SK-N-SH (cell line): Measurements from ENCODE around the gene EIF5A2. TPM values are rescaled to one million over a fixed set of nuclear protein-coding genes. Genes with fewer than 3 reads are reported as not detected.

ENCODE experiments used
- CTCF ChIA-PET: fragments of 300-600, 350-600 bp; formaldehyde crosslinking; extraction: SDS; loops from one replicate; lab custom pipeline; 2021; lab: Yijun Ruan, JAX
- POLR2A ChIA-PET: fragments of 350-600 bp; sonication (Branson Sonifier 250); formaldehyde crosslinking; extraction: SDS; loops from one replicate; lab custom pipeline; 2020; ENCODE audit warnings: antibody characterized with exemption, inconsistent platforms; lab: Yijun Ruan, JAX
- DNase-seq: peaks from one replicate; pipeline ENCODE4 v3.0.0; 2012
- H2AFZ ChIP-seq: fragments of 200-600 bp; sonication (generic); 2 replicates; pipeline ENCODE4 v1.8.1; 2016; ENCODE audit warnings: antibody characterized with exemption, mild to moderate bottlenecking, low read depth
- H3F3A ChIP-seq: fragments of 200-600 bp; sonication (generic); replicated peaks from 2 replicates; pipeline ENCODE3; 2016; ENCODE audit warnings: antibody characterized with exemption, mild to moderate bottlenecking; ENCODE audit not compliant: insufficient read depth
- H3K27ac ChIP-seq, 2 experiments: fragments of 200-500 bp in 1 of 2; fragments of 200-600 bp in 1 of 2; sonication (Bioruptor generic) in 1 of 2; sonication (generic), shearing (Covaris generic) in 1 of 2; 2 replicates each; pipeline versions ENCODE4 v1.5.1 to v1.6.1; 2014 to 2016; ENCODE audit warnings: low read depth in 2 of 2, inconsistent platforms in 1 of 2, low read length in 1 of 2, mild to moderate bottlenecking in 1 of 2, mixed read lengths in 1 of 2
- H3K27me3 ChIP-seq: fragments of 200-600 bp; sonication (generic), shearing (Covaris generic); 2 replicates; pipeline ENCODE4 v1.6.1; 2016; ENCODE audit warnings: mixed run types; ENCODE audit not compliant: insufficient read depth
- H3K36me3 ChIP-seq, 2 experiments: fragments of 200-500 bp in 1 of 2; fragments of 200-600 bp in 1 of 2; sonication (Bioruptor generic) in 1 of 2; sonication (generic) in 1 of 2; replicated peaks in 1 of 2; 2 replicates each; pipeline versions ENCODE3 to v1.5.1; 2014 to 2016; ENCODE audit warnings: low read length in 1 of 2, mild to moderate bottlenecking in 1 of 2; ENCODE audit not compliant: insufficient read depth in 2 of 2, control insufficient read depth in 1 of 2
- H3K4me1 ChIP-seq, 2 experiments: fragments of 200-500 bp in 1 of 2; fragments of 200-600 bp in 1 of 2; sonication (Bioruptor generic) in 1 of 2; sonication (generic), shearing (Covaris generic) in 1 of 2; 2 replicates each; pipeline versions ENCODE4 v1.5.1 to v1.6.1; 2014 to 2016; ENCODE audit warnings: low read depth in 1 of 2, low read length in 1 of 2, mixed run types in 1 of 2; ENCODE audit not compliant: insufficient read depth in 2 of 2, control insufficient read depth in 1 of 2
- H3K4me2 ChIP-seq: fragments of 200-600 bp; sonication (generic), shearing (Covaris generic); 2 replicates; pipeline ENCODE4 v1.6.1; 2017; ENCODE audit warnings: mixed run types
- H3K4me3 ChIP-seq, 2 experiments: fragments of 200-500 bp in 1 of 2; fragments of 200-600 bp in 1 of 2; sonication (Bioruptor generic) in 1 of 2; sonication (generic), shearing (Covaris generic) in 1 of 2; 2 replicates each; pipeline versions ENCODE4 v1.5.1 to v1.8.1; 2014 to 2016; ENCODE audit warnings: low read depth in 2 of 2, inconsistent platforms in 1 of 2, low read length in 1 of 2, mild to moderate bottlenecking in 1 of 2, mixed read lengths in 1 of 2, moderate library complexity in 1 of 2
- H3K79me2 ChIP-seq: fragments of 200-600 bp; sonication (generic); 2 replicates; pipeline ENCODE4 v1.8.1; 2017; ENCODE audit warnings: mild to moderate bottlenecking; ENCODE audit not compliant: insufficient read depth
- H3K9ac ChIP-seq: fragments of 200-600 bp; sonication (generic); 2 replicates; pipeline ENCODE4 v1.6.1; 2017; ENCODE audit warnings: mixed run types
- H3K9me2 ChIP-seq: fragments of 200-600 bp; sonication (generic); 2 replicates; pipeline ENCODE4 v1.6.1; 2017; ENCODE audit warnings: mixed run types
- H3K9me3 ChIP-seq: fragments of 200-600 bp; sonication (generic); 2 replicates; pipeline ENCODE4 v1.6.1; 2017; ENCODE audit warnings: mixed run types, mild to moderate bottlenecking, moderate library complexity
- H4K20me1 ChIP-seq: fragments of 200-600 bp; sonication (generic); 2 replicates; pipeline ENCODE4 v1.6.1; 2017; ENCODE audit warnings: mild to moderate bottlenecking, mixed run types; ENCODE audit not compliant: insufficient read depth
- CHD2 ChIP-seq: fragments of 150-350 bp; IDR thresholded peaks from 2 replicates; pipeline ENCODE4 v1.6.1; 2018; ENCODE audit warnings: low read length; ENCODE audit not compliant: partially characterized antibody
- ELF1 ChIP-seq: IDR thresholded peaks from 2 replicates; pipeline ENCODE4 v1.4.0; 2012
- FOSL2 ChIP-seq: IDR thresholded peaks from 2 replicates; pipeline ENCODE4 v1.4.0; 2012; ENCODE audit warnings: low read depth, mild to moderate bottlenecking, moderate library complexity, borderline replicate concordance
- FOXJ3 ChIP-seq: sonication (generic); formaldehyde crosslinking; IDR thresholded peaks from 2 replicates; pipeline ENCODE4 v1.5.1; 2020; ENCODE audit warnings: mild to moderate bottlenecking, missing genetic modification reagents
- FOXM1 ChIP-seq: IDR thresholded peaks from 2 replicates; pipeline ENCODE4 v1.4.0; 2012; ENCODE audit warnings: low read depth, mild to moderate bottlenecking
- JUND ChIP-seq: IDR thresholded peaks from 2 replicates; pipeline ENCODE4 v1.4.0; 2012
- MAX ChIP-seq: IDR thresholded peaks from 2 replicates; pipeline ENCODE4 v1.4.0; 2012; ENCODE audit warnings: low read depth
- MEF2A ChIP-seq: IDR thresholded peaks from 2 replicates; pipeline ENCODE4 v1.4.0; 2012; ENCODE audit warnings: low read depth, borderline replicate concordance
- NRF1 ChIP-seq: IDR thresholded peaks from 2 replicates; pipeline ENCODE4 v1.6.1; 2012; ENCODE audit warnings: low read depth, mild to moderate bottlenecking, low read length
- POLR2AphosphoS5 ChIP-seq: IDR thresholded peaks from 2 replicates; pipeline ENCODE4 v1.6.1; 2012; ENCODE audit warnings: low read depth, low read length
- RAD21 ChIP-seq: IDR thresholded peaks from 2 replicates; pipeline ENCODE4 v1.6.1; 2012; ENCODE audit warnings: mild to moderate bottlenecking, low read length
- RCOR1 ChIP-seq: fragments of 150-350 bp; IDR thresholded peaks from 2 replicates; pipeline ENCODE4 v1.6.1; 2017; ENCODE audit warnings: antibody characterized with exemption, low read length
- RFX5 ChIP-seq: IDR thresholded peaks from 2 replicates; pipeline ENCODE4 v1.6.1; 2012; ENCODE audit warnings: mild to moderate bottlenecking, improper control_type of control experiment, low read length
- TAF1 ChIP-seq: IDR thresholded peaks from 2 replicates; pipeline ENCODE4 v1.6.1; 2012; ENCODE audit warnings: low read depth, mild to moderate bottlenecking, low read length, moderate library complexity, borderline replicate concordance
- TCF12 ChIP-seq: IDR thresholded peaks from 2 replicates; pipeline ENCODE4 v1.4.0; 2012
- TEAD4 ChIP-seq: IDR thresholded peaks from 2 replicates; pipeline ENCODE4 v1.4.0; 2012; ENCODE audit warnings: mild to moderate bottlenecking, borderline replicate concordance; ENCODE audit not compliant: insufficient read depth
- USF2 ChIP-seq: fragments of 150-350 bp; IDR thresholded peaks from 2 replicates; pipeline ENCODE4 v1.6.1; 2017; ENCODE audit warnings: antibody characterized with exemption, low read length, low read depth, borderline replicate concordance
- ZBTB33 ChIP-seq: IDR thresholded peaks from 2 replicates; pipeline ENCODE4 v1.4.0; 2012; ENCODE audit warnings: low read depth, borderline replicate concordance
- WGBS: methylation state at CpG from one replicate; pipeline ENCODE4 v1.1.6; 2017; ENCODE audit warnings: low lambda C conversion rate; 5-methylcytosine and 5-hydroxymethylcytosine counted together
- polyA plus RNA-seq, 3 experiments: library from polyadenylated mRNA; depleted of rRNA; stranded (reverse); fragments of >200 nt; gene quantifications; 2 replicates each; pipeline ENCODE4 v1.2.3, GENCODE V29; 2012

EIF5A2 gene
- polyA plus RNA-seq, 1 of the 3 experiments (the other 2 are of a cell fraction) = 2.7 TPM

GRCh38 chr3:170864525-170865208, 43.8 kb downstream of the EIF5A2 start:
- 91% methylated on average over 6 of the region's 6 CpGs for WGBS
- Histone ChIP-seq H3K4me3 (no peak overlapping the region), H3K4me1 (peaks cover 11 to 13% of the 10 kb centered on the region in 2 experiments; a peak in 3 of 4 replicates), H3K27me3 (no peaks in the 10 kb centered on the region), H3K79me2 (peaks cover 22% of the 10 kb centered on the region), H3K36me3 (peaks cover 29 to 30% of the 10 kb centered on the region in 2 experiments), H3K9me3 (no peaks in the 10 kb centered on the region), H2AFZ (no peak overlapping the region), H3K4me2 (no peak overlapping the region), H4K20me1 (peaks cover 13% of the 10 kb centered on the region), H3K9ac (no peak overlapping the region), H3K27ac (no peak overlapping the region; a peak in 1 of 4 replicates), H3K9me2 (no peaks in the 10 kb centered on the region), H3F3A (peaks cover 42% of the 10 kb centered on the region)
- POLR2A ChIA-PET = no interaction called here
- no peak for DNase-seq
- TF ChIP-seq FOSL2 (no peak), FOXJ3 (no peak), ELF1 (no peak), MAX (no peak), CHD2 (no peak), TEAD4 (no peak), RCOR1 (no peak), NRF1 (no peak), USF2 (no peak), FOXM1 (no peak), JUND (peak; percentile 5; the same call in 1 of the 2 replicates), TAF1 (no peak), MEF2A (no peak), TCF12 (no peak), POLR2AphosphoS5 (peak; percentile 7; the same call in 1 of the 2 replicates), RAD21 (no peak), RFX5 (no peak), ZBTB33 (no peak)
- CTCF ChIA-PET = interaction anchor here (1.2 to 2.0 kb wide), 6 partner anchors 8 to 508 kb away, joined by 3 to 6 read pairs (median 3); partner anchors contain the start of gene SKIL
